Globus pallidus (tissue), 1 donor: ENCODE data around the gene CCDC184.

ENCODE experiments used
- DNase-seq: peaks from one replicate; pipeline ENCODE4 v3.0.0-alpha.2; 2015; ENCODE audit warnings: low spot score

Gene CCDC184

GRCh38 chr12:48179466-48179865, 4.0 kb upstream of the CCDC184 start:
- no peak for DNase-seq

GRCh38 chr12:48180424-48180823, 3.0 kb upstream of the CCDC184 start:
- no peak for DNase-seq

GRCh38 chr12:48180857-48181495, 2.5 kb upstream of the CCDC184 start:
- DNase-seq = no peak

GRCh38 chr12:48182631-48183030, 813 bp upstream of the CCDC184 start:
- DNase-seq = no peak

GRCh38 chr12:48183876-48184548, 568 bp downstream of the CCDC184 start:
- no peak for DNase-seq

GRCh38 chr12:48184549-48184922, 1.1 kb downstream of the CCDC184 start:
- DNase-seq = no peak

- no peak for DNase-seq
Observed at GRCh38 chr12:48185181-48185919, 1.9 kb downstream of the CCDC184 start.

- no peak for DNase-seq
Observed at GRCh38 chr12:48187916-48188695, 4.7 kb downstream of the CCDC184 start.

- peak; percentile 70 for DNase-seq
Observed at GRCh38 chr12:48189331-48190125, 6.1 kb downstream of the CCDC184 start.

GRCh38 chr12:48191096-48191495, 7.7 kb downstream of the CCDC184 start:
- DNase-seq = no peak

GRCh38 chr12:48192861-48193260, 9.4 kb downstream of the CCDC184 start:
- DNase-seq = no peak

GRCh38 chr12:48193623-48194022, 10.2 kb downstream of the CCDC184 start:
- DNase-seq = no peak

GRCh38 chr12:48194799-48195201, 11.4 kb downstream of the CCDC184 start:
- DNase-seq = no peak

- no peak for DNase-seq
Observed at GRCh38 chr12:48197549-48197970, 14.1 kb downstream of the CCDC184 start.

GRCh38 chr12:48197971-48198671, 14.7 kb downstream of the CCDC184 start:
- DNase-seq = peak; percentile 89

GRCh38 chr12:48198672-48198971, 15.2 kb downstream of the CCDC184 start:
- no peak for DNase-seq

- DNase-seq = no peak
Observed at GRCh38 chr12:48198985-48199384, 15.5 kb downstream of the CCDC184 start.

- DNase-seq = no peak
Observed at GRCh38 chr12:48199774-48200221, 16.4 kb downstream of the CCDC184 start.

GRCh38 chr12:48201091-48201490, 17.6 kb downstream of the CCDC184 start:
- DNase-seq = no peak

- DNase-seq = no peak
Observed at GRCh38 chr12:48201516-48201915, 18.1 kb downstream of the CCDC184 start.

- DNase-seq = no peak
Observed at GRCh38 chr12:48202766-48203165, 19.3 kb downstream of the CCDC184 start.
